K562 (cell line): Measurements from ENCODE around the gene HNRNPK. TPM values are rescaled to one million over a fixed set of nuclear protein-coding genes. Genes with fewer than 3 reads are reported as not detected.
A peak's percentile ranks its signal among the peaks of the same experiment; 100 is the strongest.

Experiments used
- ATF7 ChIP-seq: fragments of 450-650 bp; IDR thresholded peaks from 2 replicates; pipeline ENCODE4 v1.7.1; 2014; ENCODE audit warnings: mild to moderate bottlenecking, moderate library complexity
- CCNT2 ChIP-seq: IDR thresholded peaks from 2 replicates; pipeline ENCODE4 v1.6.1; 2011; ENCODE audit warnings: borderline replicate concordance, low read depth, mild to moderate bottlenecking, moderate library complexity, mixed read lengths, low read length; ENCODE audit not compliant: insufficient read length; ENCODE audit errors: extremely low read depth
- CREB1 ChIP-seq, 2 experiments: sonication (generic) in 1 of 2; formaldehyde crosslinking in 1 of 2; IDR thresholded peaks; 2 replicates each; pipeline versions ENCODE4 v1.6.1 to v1.8.0; 2012 to 2022; ENCODE audit warnings: inconsistent platforms in 1 of 2, mild to moderate bottlenecking in 1 of 2, missing genetic modification reagents in 1 of 2, moderate library complexity in 1 of 2
- EZH2 ChIP-seq: IDR thresholded peaks from 2 replicates; pipeline ENCODE4 v1.6.1; 2012; ENCODE audit warnings: low read depth, mild to moderate bottlenecking, inconsistent platforms, low read length, borderline replicate concordance
- FOS ChIP-seq: IDR thresholded peaks from 3 replicates; pipeline ENCODE4 v1.6.1; 2011; ENCODE audit not compliant: insufficient read length; ENCODE audit errors: extremely low read depth
- GABPB1 ChIP-seq: sonication (generic); formaldehyde crosslinking; IDR thresholded peaks from 2 replicates; pipeline ENCODE4 v1.8.0; 2022; ENCODE audit warnings: mild to moderate bottlenecking, missing genetic modification reagents
- GMEB1 ChIP-seq: fragments of 250-450 bp; sonication (Bioruptor Pico); IDR thresholded peaks from 2 replicates; pipeline ENCODE4 v1.4.0; 2020; ENCODE audit warnings: mild to moderate bottlenecking
- HCFC1 ChIP-seq: IDR thresholded peaks from 2 replicates; pipeline ENCODE4 v1.6.1; 2012; ENCODE audit warnings: low read depth, low read length, improper control_type of control experiment
- KLF1 ChIP-seq: fragments of 450-650 bp; IDR thresholded peaks from 2 replicates; pipeline ENCODE4 v1.6.1; 2016; ENCODE audit warnings: missing genetic modification characterization, missing compliant biosample characterization
- MAFF ChIP-seq: IDR thresholded peaks from 2 replicates; pipeline ENCODE4 v1.6.1; 2012; ENCODE audit warnings: low read length, improper control_type of control experiment
- MBD2 ChIP-seq: sonication (generic); IDR thresholded peaks from 2 replicates; pipeline ENCODE4 v1.6.1; 2016; ENCODE audit warnings: low read depth, borderline replicate concordance
- MYC ChIP-seq, 2 experiments: fragments of 250-450 bp in 1 of 2; sonication (Bioruptor Pico) in 1 of 2; IDR thresholded peaks; 2 replicates each; pipeline versions ENCODE4 v1.5.1 to v1.6.1; 2012 to 2021; ENCODE audit warnings: low read depth in 2 of 2, borderline replicate concordance in 1 of 2, improper control_type of control experiment in 1 of 2, low read length in 1 of 2, mild to moderate bottlenecking in 1 of 2, moderate library complexity in 1 of 2
- NCOA4 ChIP-seq: fragments of 450-650 bp; IDR thresholded peaks from 2 replicates; pipeline ENCODE4 v1.6.1; 2018; ENCODE audit warnings: mild to moderate bottlenecking; ENCODE audit not compliant: partially characterized antibody
- NFRKB ChIP-seq: fragments of 450-650 bp; IDR thresholded peaks from 2 replicates; pipeline ENCODE4 v1.6.1; 2016; ENCODE audit warnings: low read depth
- PHF8 ChIP-seq: fragments of 200-600 bp; sonication (generic); IDR thresholded peaks from 2 replicates; pipeline ENCODE4 v1.6.1; 2012; ENCODE audit warnings: mixed run types, mild to moderate bottlenecking, inconsistent platforms, low read length, moderate library complexity, borderline replicate concordance
- RBM39 ChIP-seq: fragments of 200-400 bp; formaldehyde crosslinking; optimal IDR thresholded peaks from 2 replicates; pipeline ENCODE3; 2018; ENCODE audit warnings: low read depth, low read length
- SRSF7 ChIP-seq: fragments of 200-400 bp; formaldehyde crosslinking; optimal IDR thresholded peaks from 2 replicates; pipeline ENCODE3; 2017; ENCODE audit warnings: mild to moderate bottlenecking, low read depth, low read length
- TARDBP ChIP-seq: fragments of 450-650 bp; IDR thresholded peaks from 2 replicates; pipeline ENCODE4 v1.6.1; 2016
- TCFL5 ChIP-seq: fragments of 250-450 bp; sonication (Bioruptor Pico); conservative IDR thresholded peaks from 2 replicates; pipeline ENCODE4 v1.6.1; 2021; ENCODE audit warnings: mild to moderate bottlenecking, moderate library complexity, matching md5 sums
- ZC3H8 ChIP-seq: fragments of 450-650 bp; IDR thresholded peaks from 2 replicates; pipeline ENCODE4 v1.6.1; 2017
- ZNF239 ChIP-seq: fragments of 250-450 bp; sonication (Bioruptor Pico); IDR thresholded peaks from 2 replicates; pipeline ENCODE4 v1.4.0; 2020; ENCODE audit warnings: mild to moderate bottlenecking
- ZNF445 ChIP-seq: fragments of 250-450 bp; sonication (Bioruptor Pico); IDR thresholded peaks from 2 replicates; pipeline ENCODE4 v1.4.0; 2020; ENCODE audit warnings: low read depth, mild to moderate bottlenecking, moderate library complexity
- polyA plus RNA-seq, 8 experiments: library from polyadenylated mRNA; depleted of rRNA in 4 of 8; stranded (reverse) in 5 of 8; unstranded in 3 of 8; fragments of >200 nt; fragmentation: Nextera tagmentation in 2 of 8; fragmentation: Illumina TruSeq in 1 of 8; extraction: Ambion mirVana in 2 of 8; extraction: Trizol in 1 of 8; gene quantifications; 2 replicates each; pipeline versions ENCODE4 v1.2.1 to v1.2.3, GENCODE V29; 2011 to 2014; ENCODE audit warnings: inconsistent platforms in 1 of 8, missing spikeins in 1 of 8
- total RNA-seq, 7 experiments: library from RNA; depleted of rRNA in 6 of 7; stranded (reverse); fragments of >200 nt in 6 of 7; fragmentation: Illumina TruSeq in 2 of 7; extraction: Trizol in 2 of 7; gene quantifications; 2 replicates each; pipeline versions ENCODE4 v1.2.1 to v1.2.3, GENCODE V29; 2011 to 2021; ENCODE audit warnings: low replicate concordance in 1 of 7
- TF ChIP-seq, protein P1 (sequence below): fragments of 450-650 bp; IDR thresholded peaks from 2 replicates; pipeline ENCODE4 v1.6.1; 2016

The HNRNPK gene
- total and polyA plus RNA-seq, 9 of the 15 experiments (the other 6 are each of a cell fraction or from before 2014, with no cell fraction given): 224 to 883 (median 618) TPM

GRCh38 chr9:83979812-83980394 is at the start of gene HNRNPK (continued):
- TF ChIP-seq ZNF445 (CRISPR knock-in tag) (no peak), TCFL5 (CRISPR knock-in tag) (no peak), ZC3H8 (no peak), CCNT2 (peak; percentile 43), ZNF239 (no peak), NFRKB (peak; percentile 92; the same call in 1 of the 2 replicates), HCFC1 (peak; percentile 25; the same call in 1 of the 2 replicates), NCOA4 (no peak), PHF8 (peak; percentile 62; the same call in 1 of the 2 replicates), TARDBP (no peak), KLF1 (tag) (no peak), MYC (IDR thresholded peaks at IDR 0.05; ENCODE audit: low read depth, low read length) (no peak; the same call in none of the 2 replicates), MYC (CRISPR knock-in tag; IDR thresholded peaks at IDR 0.05; ENCODE audit: borderline replicate concordance, low read depth) (0 out of 2 replicates have a peak, but pooled peaks have one; percentile 91), ATF7 (0 out of 2 replicates have a peak, but pooled peaks have one; percentile 34), CREB1 (IDR thresholded peaks at IDR 0.05) (peak; percentile 81), CREB1 (CRISPR knock-in tag; IDR thresholded peaks at IDR 0.05) (peak; percentile 90), MAFF (no peak), SRSF7 (no peak), EZH2 (no peak), RBM39 (peak; percentile 35), FOS (peak; percentile 96), GMEB1 (peak; percentile 65), MBD2 (peak; percentile 96), GABPB1 (peak; percentile 33; the same call in 1 of the 2 replicates)
- TF ChIP-seq, protein P1, sequence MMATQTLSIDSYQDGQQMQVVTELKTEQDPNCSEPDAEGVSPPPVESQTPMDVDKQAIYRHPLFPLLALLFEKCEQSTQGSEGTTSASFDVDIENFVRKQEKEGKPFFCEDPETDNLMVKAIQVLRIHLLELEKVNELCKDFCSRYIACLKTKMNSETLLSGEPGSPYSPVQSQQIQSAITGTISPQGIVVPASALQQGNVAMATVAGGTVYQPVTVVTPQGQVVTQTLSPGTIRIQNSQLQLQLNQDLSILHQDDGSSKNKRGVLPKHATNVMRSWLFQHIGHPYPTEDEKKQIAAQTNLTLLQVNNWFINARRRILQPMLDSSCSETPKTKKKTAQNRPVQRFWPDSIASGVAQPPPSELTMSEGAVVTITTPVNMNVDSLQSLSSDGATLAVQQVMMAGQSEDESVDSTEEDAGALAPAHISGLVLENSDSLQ: peak; percentile 99
